Activated CD8-positive, alpha-beta memory T cell treated with anti-CD3 and anti-CD28 coated beads, Interleukin-2, amount 50 U/mL, for 4 hours (primary cell): ENCODE measurements around the gene MEN1.
A peak's percentile ranks its signal among the peaks of the same experiment; 100 is the strongest.
"Not testable (repeated sequence)": the region's sequence is repeated elsewhere in the genome, so short reads cannot be mapped to it uniquely, and the experiment has no call there.

Experiments
- DNase-seq: peaks from one replicate; pipeline ENCODE4 v3.0.0-alpha.2; 2020

The MEN1 gene

DNA sequence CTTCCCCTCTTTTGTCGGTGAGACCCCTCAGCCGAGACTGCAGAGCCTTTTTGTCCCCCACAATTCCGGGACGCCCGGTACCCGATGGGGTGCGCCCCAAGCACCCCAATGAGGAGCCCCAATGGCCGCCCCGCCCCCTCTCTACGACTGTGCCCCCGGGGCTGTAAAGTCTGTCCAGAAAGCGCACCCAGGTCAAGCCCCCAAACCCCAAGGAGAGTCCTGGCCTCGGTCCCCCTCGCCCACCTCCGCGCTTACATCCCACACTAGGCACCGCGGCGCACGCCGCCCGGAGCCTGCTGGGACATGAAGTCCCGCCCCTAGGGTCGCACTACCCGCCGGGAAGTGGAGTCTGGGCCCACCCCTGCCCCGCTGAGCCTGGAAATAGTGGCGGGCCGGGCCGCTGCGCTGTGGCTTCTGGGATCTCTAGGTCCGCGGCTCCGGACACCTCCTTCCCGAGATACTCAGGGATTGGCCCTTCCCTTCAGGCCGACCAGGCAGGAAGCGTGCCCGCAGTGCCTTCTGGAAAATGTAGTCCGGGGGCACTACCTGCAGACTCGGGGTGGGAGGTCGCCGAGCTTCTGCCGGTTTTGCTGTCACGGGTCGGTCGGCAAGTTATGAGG lies at the start of gene MEN1:
Gene MEN1 (minus strand): TSS at position 281 of the 620 bp plus-strand sequence. CDS start 442 bp downstream, outside the sequence.
- peak; percentile 82 for DNase-seq

DNA sequence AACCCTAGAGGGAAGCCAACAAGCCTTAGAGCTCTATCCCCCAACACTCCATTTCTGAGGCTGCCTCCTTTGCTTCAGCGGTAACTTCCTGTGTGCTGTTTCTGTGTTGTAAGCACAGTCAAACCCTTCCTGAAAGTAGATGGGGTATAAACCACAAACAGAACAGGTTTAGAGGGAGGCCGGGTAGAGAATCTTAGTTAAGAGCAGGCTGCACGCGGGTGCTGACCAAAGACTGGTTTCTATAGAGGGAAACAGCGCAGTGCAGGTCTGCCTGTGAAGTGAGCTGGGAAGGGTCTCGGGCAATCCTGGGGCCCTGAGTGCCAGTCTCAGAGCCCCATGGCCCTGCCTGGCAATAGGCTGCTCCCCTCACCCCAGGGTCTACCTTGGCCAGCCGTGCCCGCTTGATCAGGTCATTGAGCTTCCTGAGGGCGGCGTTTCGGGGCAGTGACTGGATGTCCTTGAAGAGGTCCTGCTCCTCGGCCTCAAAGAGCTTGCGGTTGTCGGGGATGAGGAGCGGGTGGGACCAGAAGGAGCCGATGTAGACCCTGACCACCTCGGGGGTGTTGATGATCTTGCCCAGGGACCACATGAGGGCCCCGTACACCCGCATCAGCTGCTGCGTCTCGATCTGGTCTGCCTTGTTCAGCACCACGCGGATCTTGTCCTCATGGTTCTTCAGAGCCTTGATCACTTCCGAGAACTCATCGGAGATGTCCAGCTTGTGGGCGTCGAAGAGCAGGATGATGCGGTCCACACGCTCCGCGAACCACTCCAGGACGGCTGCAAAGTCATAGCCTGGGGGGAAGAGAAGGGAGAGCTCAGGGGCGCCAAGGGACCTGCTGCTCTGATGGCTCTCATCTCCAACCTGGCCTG lies 49.4 kb upstream of the MEN1 start:
- no peak for DNase-seq

DNA sequence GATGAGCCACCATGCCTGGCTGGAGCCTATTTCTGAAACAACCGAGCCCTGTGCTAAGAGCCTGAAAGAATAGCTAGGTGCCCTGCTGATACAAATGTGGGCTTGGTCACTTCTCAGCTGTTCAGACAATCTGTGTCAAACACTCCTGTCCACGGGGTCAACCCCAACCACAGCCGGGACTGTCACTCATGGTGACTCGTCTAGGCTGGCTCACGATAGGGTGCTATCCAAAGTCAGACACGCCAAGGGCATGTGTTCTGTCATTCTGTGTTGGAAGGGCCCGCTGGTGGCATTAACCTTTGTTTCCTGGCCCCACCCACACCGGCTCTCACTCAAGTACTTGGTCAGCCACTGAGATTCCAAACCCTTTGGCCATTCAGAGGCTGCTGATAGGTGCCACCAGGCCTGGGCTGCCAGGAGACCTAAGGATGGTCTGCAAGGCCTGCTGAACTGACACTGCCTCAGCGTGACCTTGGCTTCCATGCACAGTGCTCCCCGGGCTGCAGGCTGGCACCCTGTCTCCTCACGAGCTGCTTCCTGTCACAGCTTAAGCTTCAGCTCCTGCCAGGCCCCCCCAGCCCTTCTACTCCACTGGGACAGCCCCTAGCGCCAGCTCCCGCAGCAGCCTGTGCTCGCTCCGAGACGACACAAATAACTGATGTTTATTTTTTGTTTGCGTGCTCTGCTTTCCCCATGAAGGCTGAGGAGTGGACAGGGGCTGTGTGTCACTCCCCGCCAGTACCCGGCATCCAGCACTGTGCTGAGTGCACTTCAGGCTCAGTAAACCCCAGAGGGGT lies 48.3 kb upstream of the MEN1 start:
- DNase-seq: peak; percentile 53

DNA sequence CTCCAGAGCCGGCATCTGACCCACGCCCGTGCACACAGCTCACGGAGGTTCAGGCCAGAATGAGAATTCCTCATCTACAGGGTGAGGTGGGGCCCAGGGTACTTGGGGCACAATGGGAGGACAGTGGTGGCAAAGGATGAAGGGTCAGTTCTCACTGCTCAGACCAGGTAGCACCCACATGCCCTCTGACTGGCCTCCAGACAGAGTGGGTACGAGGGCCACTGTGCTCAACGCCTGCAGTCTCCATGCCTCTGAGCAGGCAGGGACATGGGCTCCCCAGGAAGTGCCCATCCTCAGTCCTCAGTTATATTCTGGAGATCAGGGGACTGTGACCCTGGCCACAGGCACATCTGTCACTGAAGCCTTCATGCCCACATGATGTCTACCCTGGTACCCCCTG lies 47.1 kb upstream of the MEN1 start:
- no peak for DNase-seq

DNA sequence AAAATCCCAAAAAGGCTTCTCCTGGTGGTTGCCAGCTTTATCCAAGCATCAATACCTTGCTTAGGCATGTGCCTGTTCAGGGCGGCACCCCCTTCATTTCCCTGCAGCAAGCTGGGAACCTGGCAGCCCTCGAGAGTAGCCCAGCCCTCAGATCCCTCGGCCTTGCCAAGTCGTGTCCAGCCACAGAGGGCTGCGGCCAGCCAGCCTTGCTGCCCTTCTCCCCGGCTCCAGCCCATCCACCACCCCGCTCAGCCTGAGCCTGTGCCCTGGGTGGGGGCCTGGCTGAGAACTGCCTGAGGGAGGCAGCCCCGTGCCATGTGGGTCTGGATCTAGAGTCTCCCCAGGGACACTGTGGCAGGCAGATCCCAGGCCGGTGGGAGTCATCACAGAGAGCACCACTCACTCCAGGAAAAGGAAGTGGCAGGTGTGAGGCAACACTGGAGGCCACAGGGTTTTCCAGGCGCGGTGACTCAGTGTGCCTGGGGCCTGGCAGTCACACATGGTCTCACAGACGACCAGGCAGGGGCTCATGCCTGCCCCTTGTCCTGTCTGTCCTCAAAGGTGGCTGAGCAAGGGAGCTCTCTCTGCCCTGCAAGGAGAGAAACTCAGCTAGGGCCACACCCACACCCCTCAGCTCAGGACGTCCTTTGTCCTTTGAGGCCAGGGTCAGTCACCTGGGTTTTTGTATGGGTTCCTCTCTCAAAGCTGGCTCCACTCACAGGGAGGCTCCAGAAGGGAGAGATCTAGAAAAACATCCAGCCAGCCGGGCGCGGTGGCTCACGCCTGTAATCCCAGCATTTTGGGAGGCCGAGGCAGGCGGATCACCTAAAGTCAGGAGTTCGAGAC lies 46.3 kb upstream of the MEN1 start:
- DNase-seq: peak; percentile 55

DNA sequence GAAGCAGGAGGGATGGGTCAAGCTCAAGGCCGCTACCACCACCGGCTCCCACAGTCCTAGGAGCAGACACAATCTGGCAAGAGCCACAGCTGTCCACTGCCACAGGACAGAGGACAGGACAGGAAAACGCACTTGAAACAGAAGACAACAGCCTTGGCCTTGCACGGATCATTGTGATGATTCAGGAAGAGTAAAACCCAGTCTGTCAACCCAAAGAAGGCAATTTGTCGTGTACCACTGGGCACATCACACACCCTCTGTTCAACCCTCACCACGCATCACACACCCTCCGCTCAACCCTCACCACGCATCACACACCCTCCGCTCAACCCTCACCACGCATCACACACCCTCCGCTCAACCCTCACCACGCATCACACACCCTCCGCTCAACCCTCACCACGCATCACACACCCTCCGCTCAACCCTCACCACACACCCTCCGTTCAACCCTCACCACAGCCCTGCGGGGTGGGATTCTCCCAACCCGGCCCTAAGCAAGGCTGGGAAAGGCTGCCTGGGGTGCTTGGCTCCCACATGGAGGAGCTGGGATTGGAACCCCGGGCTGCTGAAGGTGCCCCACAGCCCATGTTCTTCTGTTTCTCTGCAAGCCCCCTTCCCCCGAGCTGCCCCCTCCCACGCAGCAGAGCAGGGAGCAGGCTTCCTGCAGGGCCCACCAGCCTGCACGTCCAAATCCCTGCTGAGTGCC lies 45.4 kb upstream of the MEN1 start:
- no peak for DNase-seq

DNA sequence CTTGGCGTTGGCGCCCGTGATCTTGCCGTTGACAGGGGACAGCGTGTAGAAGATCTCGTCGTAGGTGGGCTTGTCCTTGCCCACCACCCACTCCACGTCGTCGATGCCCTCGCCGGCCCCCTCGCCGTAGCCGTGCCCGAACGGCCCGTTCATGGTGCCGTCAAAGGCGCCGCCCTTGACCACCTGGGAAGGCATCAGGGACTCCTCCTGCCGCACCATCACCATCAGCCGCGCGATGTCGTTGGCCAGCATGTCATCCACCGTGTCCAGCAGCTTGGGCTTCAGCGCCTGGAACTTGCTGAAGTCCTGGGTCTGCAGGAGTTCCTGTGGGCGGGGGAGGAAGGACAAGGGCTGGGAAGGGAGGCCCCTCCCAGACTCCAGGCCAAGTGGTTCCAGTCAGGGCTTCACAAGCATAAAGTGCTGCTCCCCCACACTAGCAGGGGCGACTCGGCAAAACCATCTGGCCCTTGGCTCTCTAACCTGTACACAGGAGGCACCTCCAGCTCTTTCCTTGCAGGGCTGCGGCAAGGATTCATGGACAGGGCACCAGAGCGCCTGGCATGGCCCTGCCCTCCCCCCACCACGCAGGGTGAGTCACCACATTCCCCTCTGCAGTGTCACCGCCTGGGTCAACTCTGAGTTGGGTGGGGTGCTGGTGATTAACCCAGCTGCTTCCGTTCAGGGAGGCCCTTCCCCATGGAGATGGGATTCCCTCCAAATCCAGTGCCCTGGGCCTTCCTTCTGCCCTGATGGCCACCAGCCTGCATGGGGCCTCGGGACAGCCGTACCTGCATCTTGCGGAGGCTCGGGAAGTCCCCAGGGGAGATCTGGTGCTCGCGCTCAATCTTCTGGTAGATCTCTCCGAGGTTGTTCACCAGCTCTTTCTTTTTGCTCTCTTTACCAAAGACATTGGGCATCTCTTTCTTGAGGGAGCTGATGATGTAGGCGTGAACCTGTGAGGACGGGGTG lies 44.5 kb upstream of the MEN1 start:
- DNase-seq: peak; percentile 73

DNA sequence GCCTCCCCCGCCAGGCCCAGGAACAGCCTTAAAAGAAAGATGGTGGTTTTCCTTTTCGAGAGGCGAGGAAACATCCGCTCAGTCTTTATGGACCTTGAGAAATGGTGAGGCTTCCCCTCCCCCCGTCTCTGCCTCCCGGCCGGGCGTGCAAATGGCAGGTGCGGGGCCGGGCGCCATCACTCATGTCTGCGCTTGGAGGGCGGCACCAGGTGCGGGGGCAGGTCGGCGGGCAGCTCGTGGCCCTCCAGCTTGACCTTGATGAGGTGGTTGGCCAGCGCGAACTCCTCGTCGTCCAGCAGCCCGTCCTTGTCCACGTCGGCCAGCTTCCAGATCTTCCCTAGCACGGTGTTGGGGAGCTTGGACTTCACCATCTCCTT lies 43.8 kb upstream of the MEN1 start:
- no peak for DNase-seq

DNA sequence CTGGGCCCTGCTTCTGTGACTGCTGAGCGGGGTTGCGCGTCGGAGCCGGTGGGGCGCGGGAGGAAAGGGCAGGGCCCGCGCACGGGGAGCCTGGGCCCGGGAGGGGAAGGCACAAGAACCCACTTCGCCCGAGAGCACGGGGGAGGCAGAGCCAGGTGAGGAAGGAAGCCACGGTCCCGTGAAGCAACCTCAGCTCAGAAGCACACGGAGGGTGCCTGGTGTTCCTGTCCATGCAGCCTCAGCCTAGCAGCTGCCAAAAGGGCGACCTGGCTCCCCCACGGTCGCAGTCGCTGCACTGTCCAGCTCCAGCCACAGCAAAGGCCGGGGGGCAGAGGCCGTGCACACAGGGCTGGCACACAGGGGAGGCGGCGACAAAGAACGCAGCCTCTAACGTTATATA lies 43.4 kb upstream of the MEN1 start:
- no peak for DNase-seq

DNA sequence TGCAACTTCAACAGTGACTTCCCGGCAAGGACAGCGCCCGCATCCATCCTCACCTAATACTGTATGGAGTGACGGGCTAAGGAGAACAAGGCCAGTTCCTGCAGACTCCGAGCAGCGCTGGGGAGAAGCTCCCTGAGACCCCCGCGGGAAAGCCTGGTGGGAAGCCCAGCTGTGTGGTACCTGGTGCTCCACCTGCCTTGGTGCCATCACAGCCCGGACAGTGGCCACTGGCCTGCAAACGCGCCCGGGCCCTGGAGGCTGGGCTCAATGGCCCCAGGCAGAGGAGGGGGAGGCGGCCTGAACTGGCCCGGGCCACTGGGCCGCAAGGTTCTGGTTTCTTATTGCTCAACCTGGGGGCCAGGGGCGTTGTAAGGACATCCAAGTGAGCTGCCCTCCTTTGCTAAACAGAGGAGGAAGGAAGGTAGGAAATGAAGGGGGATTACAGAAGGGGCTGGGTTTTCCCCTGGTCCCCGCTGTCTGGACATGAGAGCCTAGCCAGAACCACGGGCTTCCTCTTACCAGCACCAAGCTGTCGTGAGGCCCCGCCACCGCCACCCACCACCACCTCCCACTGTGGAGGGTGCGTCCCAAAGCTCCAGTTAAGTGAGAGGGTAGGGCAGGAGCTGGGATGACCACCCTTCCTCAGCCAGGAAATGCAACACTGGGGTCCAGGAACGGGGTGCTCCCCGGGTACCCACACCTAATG lies 42.6 kb upstream of the MEN1 start:
- DNase-seq: no peak

DNA sequence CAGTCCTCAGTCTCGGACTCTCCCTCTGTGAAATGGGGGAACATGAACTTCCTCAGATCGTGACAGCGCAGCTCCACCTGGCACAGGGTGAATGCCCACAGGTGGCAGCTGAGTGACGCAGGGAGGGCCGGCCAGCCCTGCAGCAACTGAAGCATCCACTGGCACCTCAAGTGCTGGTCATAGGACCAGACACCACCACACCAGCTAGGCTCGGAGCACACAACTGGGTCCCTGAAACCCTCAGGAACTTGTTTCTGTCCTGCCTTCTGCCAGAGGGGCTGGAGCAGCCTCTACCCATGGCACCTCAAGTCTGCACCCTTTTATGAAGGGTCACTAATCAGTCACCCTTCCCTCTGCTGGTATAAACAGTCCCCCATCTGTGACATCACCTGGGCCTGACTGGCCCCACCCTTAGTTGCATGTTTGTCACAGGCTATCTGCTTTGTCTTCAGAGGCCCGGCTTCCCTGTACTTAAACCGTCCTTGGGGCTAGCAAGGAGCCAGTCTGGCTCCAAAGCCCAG lies 41.5 kb upstream of the MEN1 start:
- DNase-seq: no peak

DNA sequence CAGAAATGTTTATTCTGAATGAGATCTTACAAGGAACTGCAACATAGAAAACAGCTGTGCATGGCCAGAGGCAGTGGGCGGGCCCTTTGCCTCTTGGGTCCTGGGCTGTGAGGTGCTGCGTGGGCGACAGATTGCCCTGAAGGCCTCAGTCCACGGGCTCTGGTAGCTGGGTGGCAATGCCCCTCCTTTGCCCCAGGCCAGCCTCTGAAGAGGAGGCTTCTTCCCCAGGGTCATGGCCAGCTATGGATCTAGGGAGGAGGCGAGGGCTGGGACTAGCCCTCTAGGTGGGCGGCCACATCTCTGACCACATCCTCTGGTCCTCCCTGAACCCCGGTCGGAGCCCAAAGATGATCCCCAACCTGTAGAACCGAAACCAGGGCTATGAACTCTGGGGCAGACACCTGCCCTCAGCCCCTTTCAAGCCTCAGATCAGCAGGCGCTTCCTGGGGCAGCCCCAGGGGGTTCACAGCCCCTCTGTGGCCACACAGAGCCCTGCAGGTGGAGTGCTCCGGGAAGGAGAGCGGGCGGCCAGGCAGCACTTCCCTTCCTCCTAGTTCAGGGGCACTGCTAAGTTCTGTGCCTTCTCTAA lies 40.7 kb upstream of the MEN1 start:
- peak; percentile 55 for DNase-seq

DNA sequence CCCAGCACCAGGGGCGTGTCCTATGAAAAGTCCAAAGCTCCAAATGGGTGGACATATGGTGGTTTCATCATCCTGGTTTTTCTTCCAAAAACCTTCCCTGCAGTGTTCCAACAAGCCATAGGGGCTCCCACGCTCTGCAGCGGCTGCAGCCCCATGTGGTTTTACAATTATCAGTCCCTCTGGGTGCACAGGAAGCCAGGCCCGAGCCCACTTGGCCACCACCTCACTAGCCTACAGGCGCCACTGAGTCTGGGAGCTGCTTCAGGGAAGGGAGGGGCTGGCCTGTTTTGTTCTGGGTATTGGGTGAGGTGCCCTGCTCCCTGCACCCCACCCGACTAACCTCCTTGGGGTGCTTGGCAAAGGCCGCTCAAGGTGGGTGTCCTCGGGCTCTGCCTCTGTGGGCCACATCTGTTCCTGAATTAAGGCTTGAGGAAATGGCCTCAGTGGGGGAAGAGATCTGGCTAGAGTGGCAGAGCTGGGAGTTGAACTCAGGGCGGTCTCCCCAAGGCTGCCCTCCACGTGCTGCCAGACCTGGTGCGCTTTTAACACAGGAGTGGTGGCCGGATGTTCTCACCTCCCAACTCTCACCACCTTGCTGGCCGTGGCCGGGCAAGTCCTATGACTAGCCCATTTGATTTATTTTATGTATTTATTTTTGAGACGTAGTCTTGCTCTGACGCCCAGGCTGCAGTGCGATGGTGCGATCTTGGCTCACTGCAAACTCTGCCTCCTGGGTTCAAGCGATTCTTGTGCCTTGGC lies 39.4 kb upstream of the MEN1 start:
- no peak for DNase-seq

DNA sequence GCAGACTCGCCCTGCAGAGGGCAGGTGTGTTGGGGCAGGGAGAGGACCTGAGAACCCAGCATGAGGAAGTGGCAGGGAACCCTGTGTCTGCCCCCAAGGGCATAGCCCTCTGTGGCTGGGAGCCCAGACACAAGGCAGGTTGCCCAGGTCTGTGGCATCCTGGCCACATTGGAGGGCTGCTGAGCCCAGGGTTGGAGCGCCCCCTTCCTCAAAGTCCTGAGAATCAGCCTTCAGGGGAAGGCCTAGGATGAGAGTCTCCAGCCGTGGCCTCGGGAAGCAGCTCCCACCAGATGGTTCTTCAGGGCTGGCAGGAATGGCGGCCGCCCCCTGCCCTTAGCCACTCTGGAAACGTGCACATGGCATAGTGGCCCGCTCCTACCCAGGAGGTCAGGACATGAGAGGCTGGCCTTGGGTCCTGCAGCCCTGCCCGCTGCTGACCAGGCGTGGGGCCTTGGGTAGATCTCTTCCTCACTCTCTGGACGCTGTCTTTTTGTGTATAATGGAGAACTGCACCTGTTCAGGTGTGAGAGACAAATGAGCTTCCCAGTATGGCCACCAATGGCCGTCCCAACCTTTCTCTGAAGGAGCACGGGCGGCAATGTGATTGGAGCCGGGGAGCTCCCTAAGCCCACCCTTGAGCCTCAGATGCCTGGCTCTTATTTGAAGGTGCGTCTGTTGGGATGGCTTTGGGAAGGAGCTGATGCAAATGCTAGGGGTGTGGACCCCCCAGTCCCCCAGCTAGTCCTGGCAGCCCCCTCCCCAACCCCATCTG lies 38.7 kb upstream of the MEN1 start:
- DNase-seq: peak; percentile 37

DNA sequence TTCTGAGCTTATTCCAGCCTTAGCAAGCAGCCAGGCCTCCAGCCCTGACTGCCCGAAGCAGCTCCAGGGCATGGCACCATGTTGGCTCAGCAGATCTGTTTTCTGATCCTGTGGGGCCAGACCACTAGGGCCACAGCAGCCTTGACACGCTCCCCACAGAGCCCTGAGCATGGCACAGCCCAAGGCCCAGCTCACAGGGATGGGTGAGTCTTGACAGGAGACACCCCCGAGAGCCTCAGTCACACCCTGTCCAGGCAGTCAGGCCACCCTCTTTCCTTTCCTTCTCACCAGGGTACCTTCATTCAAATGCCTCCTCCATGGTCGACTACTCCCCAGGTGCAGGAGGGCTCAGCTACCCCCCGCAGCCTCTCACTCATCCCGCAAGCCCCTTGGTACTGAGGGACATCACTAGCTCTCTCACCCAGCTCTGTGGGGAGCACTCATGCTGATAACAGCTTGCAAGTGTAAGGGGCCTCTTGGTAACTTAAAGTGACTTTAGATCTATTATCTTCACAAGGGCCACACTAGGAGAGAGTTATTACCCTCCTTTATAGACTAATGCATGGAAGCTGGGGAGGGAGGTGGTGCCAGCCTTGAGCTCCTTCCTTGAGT lies 38.0 kb upstream of the MEN1 start:
- no peak for DNase-seq

DNA sequence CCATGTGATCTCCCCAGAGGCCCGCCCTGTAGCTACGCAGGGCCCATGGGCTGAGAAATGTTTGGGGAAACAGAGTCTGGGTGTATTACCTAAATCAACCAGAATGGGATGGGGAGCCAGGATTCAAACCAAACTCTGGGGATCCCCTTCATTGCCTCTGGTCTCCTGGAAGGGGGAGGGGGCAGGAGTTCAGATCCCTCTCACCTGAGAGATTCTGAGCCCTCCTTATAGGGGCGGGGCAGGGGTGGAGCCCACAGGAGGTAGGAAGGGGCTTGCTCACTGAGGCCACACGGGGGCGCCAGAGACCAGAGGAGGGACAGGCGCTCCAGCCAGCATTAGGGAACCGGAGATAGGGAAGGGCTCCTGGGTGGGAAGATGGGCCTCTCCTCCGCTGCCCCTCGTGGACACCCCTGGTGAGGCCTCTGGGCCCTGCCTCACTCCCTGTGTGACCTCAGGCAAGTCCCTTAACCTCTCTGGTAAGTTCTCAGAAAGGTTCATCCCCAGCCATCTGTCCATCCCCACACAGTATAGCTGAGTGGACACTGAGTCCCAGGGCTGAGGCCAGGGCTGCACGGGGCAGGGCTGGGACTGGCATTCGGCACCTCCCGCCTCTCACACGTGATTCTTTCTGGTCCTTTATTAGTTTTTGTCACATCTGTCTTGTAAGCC lies 36.8 kb upstream of the MEN1 start:
- peak; percentile 95 for DNase-seq

DNA sequence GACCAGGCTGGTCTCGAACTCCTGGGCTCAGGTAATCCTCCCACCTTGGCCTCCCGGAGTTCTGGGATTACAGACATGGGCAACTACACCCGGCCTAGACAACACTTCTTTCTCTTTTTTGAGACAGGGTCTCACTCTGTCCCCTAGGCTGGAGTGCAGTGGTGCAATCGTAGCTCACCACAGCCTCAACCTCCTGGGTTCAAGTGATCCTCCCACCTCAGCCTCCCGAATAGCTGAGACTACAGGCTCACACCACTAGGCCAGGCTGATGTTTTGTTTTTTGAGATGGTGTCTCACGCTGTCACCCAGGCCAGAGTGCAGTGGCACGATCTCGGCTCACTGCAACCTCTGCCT lies 35.4 kb upstream of the MEN1 start:
- DNase-seq: not testable (repeated sequence)
